H1 (cell line): Measurements from ENCODE around the gene FAM234A. TPM values are rescaled to one million over a fixed set of nuclear protein-coding genes. Genes with fewer than 3 reads are reported as not detected.

ENCODE experiments used
- CTCF ChIA-PET: fragments of 300-600 bp; sonication (Branson Sonifier 250); formaldehyde crosslinking; loops from one replicate; lab custom pipeline; 2021; ENCODE audit not compliant: partially characterized antibody; lab: Charles Lee
- POLR2A ChIA-PET: fragments of 300-600 bp; sonication (Branson Sonifier 250); formaldehyde crosslinking; loops from one replicate; lab custom pipeline; 2021; ENCODE audit warnings: inconsistent platforms; ENCODE audit not compliant: partially characterized antibody; lab: Charles Lee
- DNase-seq, 2 experiments: peaks; one replicate each; pipeline versions ENCODE4 v3.0.0 to v3.0.0-alpha.2; 2010 to 2022; ENCODE audit warnings: low spot score in 2 of 2, low read depth in 1 of 2, mixed read lengths in 1 of 2
- FAIRE-seq: peaks from 2 replicates; lab custom pipeline; 2011; peaks lifted over from hg19 to GRCh38; lab: Jason Lieb, UNC
- H2AFZ ChIP-seq: 2 replicates; pipeline ENCODE4 v1.8.1; 2012; ENCODE audit warnings: low read length, inconsistent platforms
- H2AK5ac ChIP-seq: 2 replicates; pipeline ENCODE4 v1.6.1; 2013; ENCODE audit warnings: low read depth, low read length
- H2BK120ac ChIP-seq: replicated peaks from 2 replicates; pipeline ENCODE3; 2013; ENCODE audit warnings: low read depth, low read length, inconsistent platforms
- H2BK12ac ChIP-seq: 2 replicates; pipeline ENCODE4 v1.6.1; 2013; ENCODE audit warnings: low read depth, low read length
- H2BK15ac ChIP-seq: 2 replicates; pipeline ENCODE4 v1.6.1; 2013; ENCODE audit warnings: low read length
- H2BK20ac ChIP-seq: 2 replicates; pipeline ENCODE4 v1.6.1; 2013; ENCODE audit warnings: low read length
- H2BK5ac ChIP-seq: 2 replicates; pipeline ENCODE4 v1.6.1; 2013; ENCODE audit warnings: low read depth, low read length
- H3K14ac ChIP-seq: 2 replicates; pipeline ENCODE4 v1.6.1; 2013; ENCODE audit warnings: inconsistent platforms; ENCODE audit not compliant: insufficient read length
- H3K18ac ChIP-seq: 2 replicates; pipeline ENCODE4 v1.6.1; 2013; ENCODE audit warnings: low read length; ENCODE audit errors: extremely low read depth
- H3K23ac ChIP-seq: 2 replicates; pipeline ENCODE4 v1.6.1; 2013; ENCODE audit warnings: inconsistent platforms; ENCODE audit not compliant: insufficient read length
- H3K23me2 ChIP-seq: 2 replicates; pipeline ENCODE4 v1.6.1; 2013; ENCODE audit warnings: low read depth, low read length
- H3K27ac ChIP-seq: 2 replicates; pipeline ENCODE4 v1.6.1; 2011; ENCODE audit warnings: low read depth, low read length, inconsistent platforms
- H3K27me3 ChIP-seq, 4 experiments: replicated peaks in 1 of 4; 1 replicate in 1 of 4; 2 replicates in 3 of 4; pipeline versions ENCODE4 v1.6.1 to v1.8.1; 2011 to 2013; ENCODE audit warnings: low read length in 3 of 4, mild to moderate bottlenecking in 3 of 4, inconsistent platforms in 2 of 4, mixed read lengths in 2 of 4, moderate library complexity in 1 of 4; ENCODE audit not compliant: control insufficient read depth in 3 of 4, insufficient read depth in 3 of 4; ENCODE audit errors: extremely low read depth in 1 of 4
- H3K36me3 ChIP-seq, 4 experiments: 2 replicates each; pipeline versions ENCODE4 v1.6.1 to v1.8.1; 2011 to 2013; ENCODE audit warnings: mild to moderate bottlenecking in 4 of 4, low read length in 3 of 4, moderate library complexity in 2 of 4, control low read depth in 1 of 4, inconsistent platforms in 1 of 4; ENCODE audit not compliant: insufficient read depth in 4 of 4, control insufficient read depth in 2 of 4
- H3K4ac ChIP-seq: replicated peaks from 2 replicates; pipeline ENCODE3; 2013; ENCODE audit warnings: low read length, low read depth, mixed read lengths, inconsistent platforms; ENCODE audit not compliant: insufficient read length
- H3K4me1 ChIP-seq, 4 experiments: replicated peaks in 1 of 4; 1 replicate in 1 of 4; 2 replicates in 3 of 4; pipeline versions ENCODE4 v1.6.1 to v1.8.1; 2011 to 2013; ENCODE audit warnings: low read length in 3 of 4, inconsistent platforms in 2 of 4, mixed read lengths in 1 of 4; ENCODE audit not compliant: insufficient read depth in 4 of 4, control insufficient read depth in 3 of 4
- H3K4me2 ChIP-seq, 2 experiments: 2 replicates each; pipeline versions ENCODE4 v1.6.1 to v1.8.1; 2011 to 2013; ENCODE audit warnings: low read depth in 2 of 2, low read length in 2 of 2, control low read depth in 1 of 2, inconsistent platforms in 1 of 2, mild to moderate bottlenecking in 1 of 2; ENCODE audit not compliant: insufficient read depth in 1 of 2
- H3K4me3 ChIP-seq, 4 experiments: fragments of 200-600, 300-600 bp in 1 of 4; sonication (generic), shearing (Covaris generic), sonication (Bioruptor Twin) in 1 of 4; 2 replicates each; pipeline versions ENCODE4 v1.5.1 to v1.8.1; 2011 to 2016; ENCODE audit warnings: low read length in 4 of 4, low read depth in 3 of 4, control low read depth in 2 of 4, inconsistent platforms in 2 of 4, mild to moderate bottlenecking in 2 of 4, mixed read lengths in 1 of 4, moderate library complexity in 1 of 4; ENCODE audit not compliant: insufficient read depth in 2 of 4; ENCODE audit errors: extremely low read depth in 1 of 4
- H3K56ac ChIP-seq: replicated peaks from 2 replicates; pipeline ENCODE3; 2013; ENCODE audit warnings: low read depth, mild to moderate bottlenecking, mixed read lengths, low read length, inconsistent platforms; ENCODE audit not compliant: insufficient read length
- H3K79me1 ChIP-seq: 2 replicates; pipeline ENCODE4 v1.6.1; 2013; ENCODE audit warnings: low read depth, low read length, control low read depth
- H3K79me2 ChIP-seq, 2 experiments: 2 replicates each; pipeline versions ENCODE4 v1.6.1 to v1.8.1; 2012 to 2013; ENCODE audit warnings: low read length in 2 of 2, mild to moderate bottlenecking in 2 of 2, inconsistent platforms in 1 of 2; ENCODE audit not compliant: insufficient read depth in 2 of 2, control insufficient read depth in 1 of 2
- H3K9ac ChIP-seq, 4 experiments: replicated peaks in 1 of 4; 1 replicate in 1 of 4; 2 replicates in 3 of 4; pipeline versions ENCODE4 v1.6.1 to v1.8.1; 2011 to 2013; ENCODE audit warnings: low read depth in 3 of 4, low read length in 3 of 4, control low read depth in 2 of 4, mild to moderate bottlenecking in 2 of 4, moderate library complexity in 2 of 4, inconsistent platforms in 1 of 4; ENCODE audit errors: extremely low read depth in 1 of 4
- H3K9me3 ChIP-seq, 2 experiments: 2 replicates each; pipeline versions ENCODE4 v1.6.1 to v1.8.1; 2012 to 2013; ENCODE audit warnings: mild to moderate bottlenecking in 2 of 2, moderate library complexity in 2 of 2, control low read depth in 1 of 2, inconsistent platforms in 1 of 2, low read depth in 1 of 2, low read length in 1 of 2, mixed read lengths in 1 of 2; ENCODE audit not compliant: insufficient read depth in 2 of 2
- H4K20me1 ChIP-seq, 2 experiments: replicated peaks in 1 of 2; 2 replicates each; pipeline versions ENCODE3 to v1.8.1; 2011 to 2013; ENCODE audit warnings: inconsistent platforms in 2 of 2, low read length in 2 of 2, mild to moderate bottlenecking in 1 of 2; ENCODE audit not compliant: insufficient read depth in 2 of 2, control insufficient read depth in 1 of 2
- H4K5ac ChIP-seq: 2 replicates; pipeline ENCODE4 v1.6.1; 2013; ENCODE audit warnings: low read length, low read depth, mixed read lengths, inconsistent platforms; ENCODE audit not compliant: insufficient read length
- H4K8ac ChIP-seq: 2 replicates; pipeline ENCODE4 v1.8.0; 2013; ENCODE audit warnings: mild to moderate bottlenecking, moderate library complexity, low read length, inconsistent platforms; ENCODE audit not compliant: insufficient read depth; ENCODE audit errors: extremely low read depth
- H4K91ac ChIP-seq: replicated peaks from 2 replicates; pipeline ENCODE3; 2013; ENCODE audit warnings: low read length, mixed read lengths, inconsistent platforms; ENCODE audit not compliant: insufficient read length
- CTBP2 ChIP-seq: IDR thresholded peaks from 2 replicates; pipeline ENCODE4 v1.7.0; 2011; ENCODE audit warnings: borderline replicate concordance, mild to moderate bottlenecking, moderate library complexity, mixed read lengths, low read length; ENCODE audit not compliant: insufficient read depth, insufficient read length
- HDAC6 ChIP-seq: IDR thresholded peaks from one replicate; pipeline ENCODE4 v1.7.1; 2012; ENCODE audit warnings: low read depth, mild to moderate bottlenecking, inconsistent platforms, low read length, moderate library complexity
- YY1 ChIP-seq: IDR thresholded peaks from 2 replicates; pipeline ENCODE4 v1.6.1; 2011; ENCODE audit warnings: low read depth, mild to moderate bottlenecking, low read length
- WGBS, 2 experiments: shearing (Covaris generic) in 1 of 2; methylation state at CpG; one replicate each; pipeline versions ENCODE4 v1.1.6 to v1.1.7; 2013 to 2015; ENCODE audit warnings: low lambda C conversion rate in 2 of 2, mixed read lengths in 2 of 2, inconsistent platforms in 1 of 2, low coverage in 1 of 2, missing lambda C conversion rate in 1 of 2; ENCODE audit not compliant: insufficient replicate concordance in 2 of 2, insufficient coverage in 1 of 2, insufficient read length in 1 of 2; ENCODE audit errors: extremely low coverage in 1 of 2, missing lambda C conversion rate in 1 of 2; 5-methylcytosine and 5-hydroxymethylcytosine counted together
- polyA plus RNA-seq, 7 experiments: library from polyadenylated mRNA; depleted of rRNA in 3 of 7; stranded (reverse) in 5 of 7; unstranded in 2 of 7; fragments of >200 nt in 5 of 7; fragments of 200-250 nt in 2 of 7; gene quantifications; 1 replicate in 5 of 7; 2 replicates in 1 of 7; 4 replicates in 1 of 7; pipeline versions ENCODE4 v1.2.1 to v1.2.3, GENCODE V29; 2011 to 2013; ENCODE audit warnings: missing spikeins in 2 of 7, mixed read lengths in 2 of 7
- total RNA-seq: library from RNA; stranded (reverse); fragmentation: NEBNext Ultra II Directional; extraction: Animal tissue kit (Norgen Biotek cat#: 25700); gene quantifications from 2 replicates; pipeline ENCODE4 v1.2.1, GENCODE V29; 2021

FAM234A gene
- total and polyA plus RNA-seq, 2 of the 8 experiments (the other 6 are each of a cell fraction or from before 2014, with no cell fraction given), result 80.6 to 104 TPM

- H2BK15ac ChIP-seq, result no peak overlapping the region
- H3K4me3 ChIP-seq, result no peak overlapping the region
- FAIRE-seq (no peak), DNase-seq (no peak)
- H2BK5ac ChIP-seq, result no peak overlapping the region
- no peaks in the 10 kb centered on the region for H3K23me2 ChIP-seq
- H2AFZ ChIP-seq, result no peak overlapping the region
- H2BK12ac ChIP-seq, result no peak overlapping the region
- peaks cover 4 to 20% of the 10 kb centered on the region in 2 experiments for H4K20me1 ChIP-seq
- H4K5ac ChIP-seq, result no peak overlapping the region
- 93% methylated on average over 10 of the region's 15 CpGs; no CpG with 5 or more reads in 1 of the 2 experiments for WGBS, 2 experiments
- TF ChIP-seq CTBP2 (no peak), YY1 (no peak), HDAC6 (no peak)
- TF ChIP-seq, all 59 proteins: peak for 0
- Histone ChIP-seq H3K23ac (no peak overlapping the region), H4K8ac (no peak overlapping the region), H3K9me3 (no peaks in the 10 kb centered on the region), H3K36me3 (peaks cover 4 to 19% (median 13%) of the 10 kb centered on the region in 4 experiments; a peak in 7 of 8 replicates), H3K56ac (no peak overlapping the region), H3K4ac (no peak overlapping the region), H3K4me1 (no peaks in the 10 kb centered on the region), H3K9ac (no peak overlapping the region), H2BK120ac (no peak overlapping the region), H3K27me3 (no peaks in the 10 kb centered on the region), H3K18ac (no peak overlapping the region), H2BK20ac (no peak overlapping the region), H2AK5ac (no peak overlapping the region), H3K79me2 (peaks cover 0 to 10% of the 10 kb centered on the region in 2 experiments; a peak in 1 of 4 replicates), H4K91ac (no peak overlapping the region), H3K4me2 (no peak overlapping the region), H3K79me1 (peaks cover 2% of the 10 kb centered on the region), H3K14ac (no peak overlapping the region), H3K27ac (no peak overlapping the region)
- ChIA-PET CTCF (interaction anchor here (1.1 to 6.0 kb wide), 3 partner anchors 8 to 104 kb away, joined by 3 to 46 read pairs (median 11); no protein-coding TSS in a partner anchor), POLR2A (no interaction called here)
These were observed 77.1 kb downstream of the FAM234A start for GRCh38 chr16:311725-312124.
